Panc1 (cell line): Measurements from ENCODE around the gene TMEFF2.

ENCODE experiments used
- POLR2AphosphoS5 ChIP-seq: IDR thresholded peaks from 2 replicates; pipeline ENCODE4 v1.6.1; 2012; ENCODE audit warnings: mild to moderate bottlenecking, low read depth, low read length, moderate library complexity
- SIN3A ChIP-seq: IDR thresholded peaks from 2 replicates; pipeline ENCODE4 v1.6.1; 2012; ENCODE audit warnings: low read depth, mild to moderate bottlenecking, low read length, moderate library complexity, borderline replicate concordance; ENCODE audit not compliant: insufficient read depth
- TCF7L2 ChIP-seq: IDR thresholded peaks from 2 replicates; pipeline ENCODE4 v1.6.1; 2011; ENCODE audit warnings: mild to moderate bottlenecking, low read depth, low read length, inconsistent platforms
- TF ChIP-seq, protein P1 (sequence below): fragments of 450-650 bp; IDR thresholded peaks from 2 replicates; pipeline ENCODE4 v1.5.1; 2017; ENCODE audit warnings: mild to moderate bottlenecking
- TF ChIP-seq, protein P2 (sequence below), 2 experiments: IDR thresholded peaks; 2 replicates each; pipeline ENCODE4 v1.6.1; 2011 to 2012; ENCODE audit warnings: low read depth in 2 of 2, control low read depth in 1 of 2, low read length in 1 of 2, mild to moderate bottlenecking in 1 of 2, moderate library complexity in 1 of 2; ENCODE audit not compliant: insufficient read depth in 1 of 2

DNA sequence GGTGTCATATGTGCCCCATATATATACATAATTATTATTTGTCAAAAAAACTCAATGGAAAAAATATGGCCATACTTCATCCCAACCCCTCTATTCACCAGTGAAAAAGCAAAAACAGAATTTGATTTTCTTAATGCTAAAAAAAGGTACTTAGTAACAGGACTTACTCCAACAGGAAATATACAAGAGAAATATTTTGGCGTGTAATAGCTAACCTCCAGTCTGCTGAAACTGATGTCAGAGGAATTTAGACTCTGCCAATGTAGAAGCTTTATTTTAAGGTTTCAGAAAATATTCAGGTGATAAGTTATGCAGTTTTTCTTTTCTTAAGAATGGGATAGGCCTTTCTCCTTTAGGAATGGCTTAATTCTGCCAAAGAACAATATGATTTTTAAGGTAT is 72.6 kb downstream of the TMEFF2 start:
- TF ChIP-seq, protein P1, sequence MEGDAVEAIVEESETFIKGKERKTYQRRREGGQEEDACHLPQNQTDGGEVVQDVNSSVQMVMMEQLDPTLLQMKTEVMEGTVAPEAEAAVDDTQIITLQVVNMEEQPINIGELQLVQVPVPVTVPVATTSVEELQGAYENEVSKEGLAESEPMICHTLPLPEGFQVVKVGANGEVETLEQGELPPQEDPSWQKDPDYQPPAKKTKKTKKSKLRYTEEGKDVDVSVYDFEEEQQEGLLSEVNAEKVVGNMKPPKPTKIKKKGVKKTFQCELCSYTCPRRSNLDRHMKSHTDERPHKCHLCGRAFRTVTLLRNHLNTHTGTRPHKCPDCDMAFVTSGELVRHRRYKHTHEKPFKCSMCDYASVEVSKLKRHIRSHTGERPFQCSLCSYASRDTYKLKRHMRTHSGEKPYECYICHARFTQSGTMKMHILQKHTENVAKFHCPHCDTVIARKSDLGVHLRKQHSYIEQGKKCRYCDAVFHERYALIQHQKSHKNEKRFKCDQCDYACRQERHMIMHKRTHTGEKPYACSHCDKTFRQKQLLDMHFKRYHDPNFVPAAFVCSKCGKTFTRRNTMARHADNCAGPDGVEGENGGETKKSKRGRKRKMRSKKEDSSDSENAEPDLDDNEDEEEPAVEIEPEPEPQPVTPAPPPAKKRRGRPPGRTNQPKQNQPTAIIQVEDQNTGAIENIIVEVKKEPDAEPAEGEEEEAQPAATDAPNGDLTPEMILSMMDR: no peak
- TF ChIP-seq SIN3A (no peak), TCF7L2 (no peak), POLR2AphosphoS5 (no peak)
- TF ChIP-seq, protein P2, sequence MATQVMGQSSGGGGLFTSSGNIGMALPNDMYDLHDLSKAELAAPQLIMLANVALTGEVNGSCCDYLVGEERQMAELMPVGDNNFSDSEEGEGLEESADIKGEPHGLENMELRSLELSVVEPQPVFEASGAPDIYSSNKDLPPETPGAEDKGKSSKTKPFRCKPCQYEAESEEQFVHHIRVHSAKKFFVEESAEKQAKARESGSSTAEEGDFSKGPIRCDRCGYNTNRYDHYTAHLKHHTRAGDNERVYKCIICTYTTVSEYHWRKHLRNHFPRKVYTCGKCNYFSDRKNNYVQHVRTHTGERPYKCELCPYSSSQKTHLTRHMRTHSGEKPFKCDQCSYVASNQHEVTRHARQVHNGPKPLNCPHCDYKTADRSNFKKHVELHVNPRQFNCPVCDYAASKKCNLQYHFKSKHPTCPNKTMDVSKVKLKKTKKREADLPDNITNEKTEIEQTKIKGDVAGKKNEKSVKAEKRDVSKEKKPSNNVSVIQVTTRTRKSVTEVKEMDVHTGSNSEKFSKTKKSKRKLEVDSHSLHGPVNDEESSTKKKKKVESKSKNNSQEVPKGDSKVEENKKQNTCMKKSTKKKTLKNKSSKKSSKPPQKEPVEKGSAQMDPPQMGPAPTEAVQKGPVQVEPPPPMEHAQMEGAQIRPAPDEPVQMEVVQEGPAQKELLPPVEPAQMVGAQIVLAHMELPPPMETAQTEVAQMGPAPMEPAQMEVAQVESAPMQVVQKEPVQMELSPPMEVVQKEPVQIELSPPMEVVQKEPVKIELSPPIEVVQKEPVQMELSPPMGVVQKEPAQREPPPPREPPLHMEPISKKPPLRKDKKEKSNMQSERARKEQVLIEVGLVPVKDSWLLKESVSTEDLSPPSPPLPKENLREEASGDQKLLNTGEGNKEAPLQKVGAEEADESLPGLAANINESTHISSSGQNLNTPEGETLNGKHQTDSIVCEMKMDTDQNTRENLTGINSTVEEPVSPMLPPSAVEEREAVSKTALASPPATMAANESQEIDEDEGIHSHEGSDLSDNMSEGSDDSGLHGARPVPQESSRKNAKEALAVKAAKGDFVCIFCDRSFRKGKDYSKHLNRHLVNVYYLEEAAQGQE (IDR thresholded peaks at IDR 0.05; ENCODE audit: insufficient read depth in 1 of 2, low read depth in 2 of 2, low read length in 1 of 2): no peak
